ENCODE measurements around the gene ARAF. TPM values are rescaled to one million over a fixed set of nuclear protein-coding genes. Genes with fewer than 3 reads are reported as not detected.

The ARAF gene
- polyA plus RNA-seq, 2 of the 4 experiments (the other 2 are of a cell fraction) = 37.9 to 49.0 TPM

GRCh38 chrX:47529548-47529947 lies 31.5 kb upstream of the ARAF start:
- Histone ChIP-seq H3K4me3 (no peak overlapping the region), H3K4me2 (no peak overlapping the region), H3K9me3 (no peaks in the 10 kb centered on the region), H3K27ac (no peak overlapping the region), H3K4me1 (no peaks in the 10 kb centered on the region)
- 72% methylated on average over 6 of the region's 8 CpGs for WGBS (ENCODE audit: missing lambda C conversion rate)
- CTCF ChIA-PET = no interaction called here
- DNase-seq (ENCODE audit: low read depth in 1 of 2, low spot score in 1 of 2) (no peak), FAIRE-seq (no peak), ATAC-seq (no peak)
- TF ChIP-seq ZC3H11A (IDR thresholded peaks at IDR 0.05) = no peak
- no peak for TF ChIP-seq MAFK (IDR thresholded peaks at IDR 0.05; ENCODE audit: partially characterized antibody)
- no peak for TF ChIP-seq FOSL2 (IDR thresholded peaks at IDR 0.05)
- no peak for TF ChIP-seq FOSL2 (CRISPR knock-in tag; IDR thresholded peaks at IDR 0.05)
- TF ChIP-seq E2F6 (IDR thresholded peaks at IDR 0.05; ENCODE audit: borderline replicate concordance, low read depth) = no peak
- no peak for TF ChIP-seq EHF (CRISPR knock-in tag; IDR thresholded peaks at IDR 0.05)
- TF ChIP-seq KDM5A (IDR thresholded peaks at IDR 0.05) = no peak
- TF ChIP-seq CBX2 (IDR thresholded peaks at IDR 0.05; ENCODE audit: borderline replicate concordance, low read depth) = no peak
- TF ChIP-seq HOXB13 (CRISPR knock-in tag; IDR thresholded peaks at IDR 0.05; ENCODE audit: low read depth) = no peak
- TF ChIP-seq NR3C1 (IDR thresholded peaks at IDR 0.05) = no peak
- TF ChIP-seq RNF2 (IDR thresholded peaks at IDR 0.05; ENCODE audit: borderline replicate concordance, low read depth) = no peak
- POLR2A ChIA-PET = no interaction called here

- Histone ChIP-seq H3K9me3 (no peaks in the 10 kb centered on the region), H3K27ac (no peak overlapping the region), H3K4me3 (no peak overlapping the region), H3K4me2 (no peak overlapping the region), H3K4me1 (no peaks in the 10 kb centered on the region)
- FAIRE-seq = no peak
- CTCF ChIA-PET = no interaction called here
- no peak for DNase-seq (ENCODE audit: low read depth in 1 of 2, low spot score in 1 of 2)
- TF ChIP-seq RAD21 (conservative IDR thresholded peaks at IDR 0.05 in 1 of 2, IDR thresholded peaks at IDR 0.05 in 1 of 2) (no peak), BCL3 (IDR thresholded peaks at IDR 0.05) (no peak), FOXS1 (CRISPR knock-in tag; IDR thresholded peaks at IDR 0.05) (no peak), CBX8 (IDR thresholded peaks at IDR 0.05) (no peak), HOXB13 (CRISPR knock-in tag; IDR thresholded peaks at IDR 0.05; ENCODE audit: low read depth) (no peak), HMGXB4 (CRISPR knock-in tag; IDR thresholded peaks at IDR 0.05; ENCODE audit: borderline replicate concordance) (no peak), SMC3 (IDR thresholded peaks at IDR 0.05) (no peak), ZFP36 (IDR thresholded peaks at IDR 0.05; ENCODE audit: borderline replicate concordance, partially characterized antibody) (no peak), ZC3H11A (IDR thresholded peaks at IDR 0.05) (no peak), RARB (CRISPR knock-in tag; IDR thresholded peaks at IDR 0.05) (no peak), MAX (IDR thresholded peaks at IDR 0.05) (no peak), E2F6 (IDR thresholded peaks at IDR 0.05; ENCODE audit: borderline replicate concordance, low read depth) (no peak), TFCP2L1 (CRISPR knock-in tag; IDR thresholded peaks at IDR 0.05) (no peak), CTCF (IDR thresholded peaks at IDR 0.05) (no peak), POLR2A (IDR thresholded peaks at IDR 0.05; ENCODE audit: low read length) (no peak), RFX5 (IDR thresholded peaks at IDR 0.05) (no peak), EHMT2 (IDR thresholded peaks at IDR 0.05; ENCODE audit: low read depth) (no peak)
- 87% methylated on average over 6 of the region's 6 CpGs for WGBS (ENCODE audit: missing lambda C conversion rate)
- POLR2A ChIA-PET = no interaction called here
- ATAC-seq = no peak
Measured at GRCh38 chrX:47530049-47530448, 31.0 kb upstream of the ARAF start.

Measured in A549 (cell line).